Sigmoid colon (tissue), 7 donors: ENCODE measurements around the gene TRPT1. TPM values are rescaled to one million over a fixed set of nuclear protein-coding genes. Genes with fewer than 3 reads are reported as not detected.

Source experiments
- DNase-seq: peaks from one replicate; pipeline ENCODE4 v3.0.0-alpha.2; 2019
- H3K27ac ChIP-seq, 4 donors: fragments of 200-600 bp; sonication (generic); one replicate each; pipeline ENCODE4 v1.5.1; 2016 to 2019; ENCODE audit warnings: mild to moderate bottlenecking in 1 of 4
- H3K27me3 ChIP-seq, 3 donors: fragments of 200-600 bp; sonication (generic); one replicate each; pipeline ENCODE4 v1.5.1; 2019; ENCODE audit warnings: mild to moderate bottlenecking in 1 of 3
- H3K36me3 ChIP-seq, 4 donors: fragments of 200-600 bp; sonication (generic); one replicate each; pipeline ENCODE4 v1.5.1; 2016 to 2019
- H3K4me1 ChIP-seq, 4 donors: fragments of 200-600 bp; sonication (generic); one replicate each; pipeline ENCODE4 v1.5.1; 2017 to 2019
- H3K4me3 ChIP-seq, 4 donors: fragments of 200-600 bp; sonication (generic); one replicate each; pipeline ENCODE4 v1.5.1; 2017 to 2019; ENCODE audit warnings: mild to moderate bottlenecking in 2 of 4, moderate library complexity in 1 of 4
- H3K9me3 ChIP-seq, 4 donors: fragments of 200-600 bp in 3 of 4; sonication (generic) in 3 of 4; one replicate each; pipeline versions ENCODE4 v1.5.1 to v1.6.1; 2013 to 2019
- CTCF ChIP-seq, 4 experiments: fragments of 450-650 bp in 3 of 4; fragments of 200-600 bp in 1 of 4; IDR thresholded peaks; one replicate each; pipeline ENCODE4 v1.5.1; 2016 to 2019; ENCODE audit warnings: antibody characterized with exemption in 4 of 4, mild to moderate bottlenecking in 3 of 4, moderate library complexity in 2 of 4
- EP300 ChIP-seq, 4 donors: sonication (generic); formaldehyde crosslinking; IDR thresholded peaks; one replicate each; pipeline ENCODE4 v1.6.1; 2017; ENCODE audit warnings: antibody characterized with exemption in 4 of 4
- POLR2A ChIP-seq, 2 donors: fragments of 450-650 bp; IDR thresholded peaks; one replicate each; pipeline ENCODE4 v1.6.1; 2016; ENCODE audit warnings: antibody characterized with exemption in 2 of 2, mild to moderate bottlenecking in 2 of 2, moderate library complexity in 2 of 2
- POLR2AphosphoS5 ChIP-seq, 4 donors: sonication (generic); formaldehyde crosslinking; IDR thresholded peaks; one replicate each; pipeline ENCODE4 v1.6.1; 2017; ENCODE audit warnings: antibody characterized with exemption in 4 of 4
- WGBS, 2 donors: extraction: QIAGEN DNeasy Blood & Tissue Kit; methylation state at CpG; one replicate each; pipeline ENCODE4 v1.1.7; 2013; 5-methylcytosine and 5-hydroxymethylcytosine counted together
- intact Hi-C: fragments of 100-400 bp; cut with DNase I; formaldehyde crosslinking; loops from one replicate; pipeline ENCODE4 v1.15.1; 2023
- polyA plus RNA-seq, 3 donors: library from polyadenylated mRNA; stranded (reverse); fragments of 200-250 nt; gene quantifications; one replicate each; pipeline ENCODE4 v1.2.3, GENCODE V29; 2013
- total RNA-seq, 4 donors: library from RNA; depleted of rRNA; stranded (reverse); fragments of >200 nt; gene quantifications; one replicate each; pipeline ENCODE4 v1.1.0, GENCODE V29; 2016
- donor health status: healthy with polysubstance abuse.
- donor health status: Bipolar disorder and iron deficiency.
- donor health status: healthy.

TRPT1 gene
- total and polyA plus RNA-seq, 7 donors: 45.7 to 82.8 (median 79.2) TPM

GRCh38 chr11:64262271-64263002 is 36.5 kb upstream of the TRPT1 start:
- Histone ChIP-seq H3K4me3 (no peak overlapping the region), H3K9me3 (no peaks in the 10 kb centered on the region), H3K4me1 (peaks cover 0 to 6% (median 5%) of the 10 kb centered on the region in 4 donors), H3K36me3 (peaks cover 0 to 75% (median 47%) of the 10 kb centered on the region in 4 donors), H3K27ac (no peak overlapping the region), H3K27me3 (no peaks in the 10 kb centered on the region)
- 94 to 96% methylated on average over 42 of the region's 42 CpGs for WGBS, 2 donors
- no peak for DNase-seq
- intact Hi-C loops: no loop called here
- TF ChIP-seq EP300 (IDR thresholded peaks at IDR 0.05): no peak
- no peak for TF ChIP-seq POLR2AphosphoS5 (IDR thresholded peaks at IDR 0.05)
- TF ChIP-seq CTCF (IDR thresholded peaks at IDR 0.05): no peak
- no peak for TF ChIP-seq POLR2A (IDR thresholded peaks at IDR 0.05)

GRCh38 chr11:64261556-64262080 is 35.6 kb upstream of the TRPT1 start:
- intact Hi-C loops: no loop called here
- Histone ChIP-seq H3K27ac (no peak overlapping the region), H3K36me3 (peaks cover 0 to 77% (median 49%) of the 10 kb centered on the region in 4 donors), H3K27me3 (no peaks in the 10 kb centered on the region), H3K4me1 (no peaks in the 10 kb centered on the region), H3K4me3 (no peak overlapping the region), H3K9me3 (no peaks in the 10 kb centered on the region)
- TF ChIP-seq EP300 (IDR thresholded peaks at IDR 0.05): no peak
- TF ChIP-seq POLR2AphosphoS5 (IDR thresholded peaks at IDR 0.05): no peak
- no peak for TF ChIP-seq POLR2A (IDR thresholded peaks at IDR 0.05)
- TF ChIP-seq CTCF (IDR thresholded peaks at IDR 0.05): no peak
- 91 to 95% methylated on average over 18 of the region's 18 CpGs for WGBS, 2 donors
- DNase-seq: no peak

GRCh38 chr11:64260147-64260708 is 34.2 kb upstream of the TRPT1 start:
- no peaks in the 10 kb centered on the region for H3K4me1 ChIP-seq
- 93 to 94% methylated on average over 6 of the region's 6 CpGs for WGBS, 2 donors
- intact Hi-C loops: no loop called here
- no peak overlapping the region for H3K4me3 ChIP-seq
- no peak for DNase-seq
- H3K9me3 ChIP-seq: no peaks in the 10 kb centered on the region
- no peak for TF ChIP-seq CTCF (IDR thresholded peaks at IDR 0.05)
- no peak for TF ChIP-seq POLR2AphosphoS5 (IDR thresholded peaks at IDR 0.05)
- no peak for TF ChIP-seq EP300 (IDR thresholded peaks at IDR 0.05)
- TF ChIP-seq POLR2A (IDR thresholded peaks at IDR 0.05): no peak
- no peaks in the 10 kb centered on the region for H3K27me3 ChIP-seq
- no peak overlapping the region for H3K27ac ChIP-seq
- H3K36me3 ChIP-seq: peaks cover 7 to 77% (median 49%) of the 10 kb centered on the region in 4 donors

- no peaks in the 10 kb centered on the region for H3K27me3 ChIP-seq
- peaks cover 7 to 79% (median 50%) of the 10 kb centered on the region in 4 donors for H3K36me3 ChIP-seq
- TF ChIP-seq EP300 (IDR thresholded peaks at IDR 0.05) (no peak), POLR2AphosphoS5 (IDR thresholded peaks at IDR 0.05) (no peak), POLR2A (IDR thresholded peaks at IDR 0.05) (no peak), CTCF (IDR thresholded peaks at IDR 0.05) (no peak)
- no peak overlapping the region for H3K4me3 ChIP-seq
- H3K27ac ChIP-seq: no peak overlapping the region
- no peak for DNase-seq
- no peaks in the 10 kb centered on the region for H3K9me3 ChIP-seq
- WGBS, 2 donors: 76 to 77% methylated on average over 4 of the region's 4 CpGs
- intact Hi-C loops: no loop called here
- H3K4me1 ChIP-seq: no peaks in the 10 kb centered on the region
Observed at GRCh38 chr11:64259533-64260067, 33.6 kb upstream of the TRPT1 start.
